GM19468 (cell line): ENCODE measurements around the gene CDH5.

Source experiments
- ATAC-seq: cut with Tn5 transposase; IDR thresholded peaks from one replicate; pipeline ENCODE4 v1.9.1; 2021; ENCODE audit warnings: mild to moderate bottlenecking, moderate library complexity, moderate number of reproducible peaks; ENCODE audit not compliant: unreplicated experiment; ENCODE audit errors: extremely low read depth

Gene CDH5

DNA sequence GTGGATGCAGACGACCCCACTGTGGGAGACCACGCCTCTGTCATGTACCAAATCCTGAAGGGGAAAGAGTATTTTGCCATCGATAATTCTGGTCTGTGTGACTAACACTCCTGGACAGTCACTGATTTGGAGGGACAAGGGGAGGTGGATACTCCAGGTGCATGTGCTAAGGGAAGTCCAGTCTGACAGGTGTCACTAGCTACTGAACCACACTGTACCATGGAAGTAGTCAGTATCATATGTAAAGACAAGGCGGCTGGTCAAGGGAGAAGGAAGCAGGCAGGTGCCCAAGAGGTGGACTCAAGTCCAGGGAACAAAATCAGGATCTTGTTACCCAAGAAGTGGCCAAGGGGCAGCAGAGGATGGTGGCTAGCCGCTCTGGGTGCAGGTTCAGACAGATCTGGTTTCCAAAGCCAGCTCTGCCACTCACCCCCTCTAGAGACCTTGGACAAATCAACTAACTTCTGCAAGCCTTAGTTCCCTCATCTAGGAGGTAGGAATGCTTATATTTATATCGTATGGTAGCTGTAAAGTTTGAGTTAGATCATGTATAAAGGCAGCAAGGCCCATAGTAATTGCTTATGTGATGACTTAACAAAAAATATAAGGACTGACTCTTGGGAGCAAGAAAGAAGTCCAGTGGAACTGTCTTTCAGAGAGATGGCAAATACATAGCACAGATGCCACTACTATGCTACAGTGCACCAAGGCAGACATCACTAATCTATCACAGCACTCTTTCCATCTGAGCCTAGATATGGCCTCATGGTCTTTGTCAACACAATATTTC is 22.1 kb downstream of the CDH5 start:
- ATAC-seq, result no peak

DNA sequence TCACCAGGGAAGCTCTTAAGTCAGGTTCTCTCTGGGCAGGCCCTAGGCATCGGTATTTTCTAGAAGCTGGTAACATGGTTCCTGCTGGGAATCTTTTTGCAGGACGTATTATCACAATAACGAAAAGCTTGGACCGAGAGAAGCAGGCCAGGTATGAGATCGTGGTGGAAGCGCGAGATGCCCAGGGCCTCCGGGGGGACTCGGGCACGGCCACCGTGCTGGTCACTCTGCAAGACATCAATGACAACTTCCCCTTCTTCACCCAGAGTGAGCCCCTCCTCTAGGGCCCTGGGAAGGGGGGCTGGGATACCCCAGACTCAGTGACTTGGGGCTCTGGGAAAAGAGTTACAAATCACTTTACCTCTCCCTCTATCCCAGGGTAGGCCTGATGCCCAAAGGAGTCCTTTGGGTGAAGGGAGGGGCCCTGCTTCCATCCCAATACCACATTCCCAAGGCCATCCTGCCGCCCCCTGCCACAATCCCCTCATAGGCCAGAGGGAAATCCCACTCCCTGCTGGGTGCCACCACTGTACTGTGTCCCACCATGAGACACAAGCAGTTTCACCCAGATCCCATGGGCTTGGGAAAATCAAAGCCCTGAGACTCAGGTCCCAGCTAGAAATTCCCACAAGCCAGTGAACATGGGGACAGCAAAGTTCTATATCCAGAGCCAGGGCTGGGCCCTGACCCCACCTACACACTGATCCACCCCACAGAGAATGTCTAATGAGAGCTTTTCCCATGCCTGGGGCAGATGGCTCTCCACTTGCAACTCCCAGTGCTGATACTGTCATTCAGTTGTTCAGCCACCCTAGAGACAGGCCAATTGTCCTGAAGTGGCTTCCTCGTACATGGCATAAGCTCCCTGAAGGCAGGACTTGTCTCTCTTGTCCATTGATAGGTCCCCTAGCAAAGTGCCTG is 23.0 kb downstream of the CDH5 start:
- no peak for ATAC-seq

DNA sequence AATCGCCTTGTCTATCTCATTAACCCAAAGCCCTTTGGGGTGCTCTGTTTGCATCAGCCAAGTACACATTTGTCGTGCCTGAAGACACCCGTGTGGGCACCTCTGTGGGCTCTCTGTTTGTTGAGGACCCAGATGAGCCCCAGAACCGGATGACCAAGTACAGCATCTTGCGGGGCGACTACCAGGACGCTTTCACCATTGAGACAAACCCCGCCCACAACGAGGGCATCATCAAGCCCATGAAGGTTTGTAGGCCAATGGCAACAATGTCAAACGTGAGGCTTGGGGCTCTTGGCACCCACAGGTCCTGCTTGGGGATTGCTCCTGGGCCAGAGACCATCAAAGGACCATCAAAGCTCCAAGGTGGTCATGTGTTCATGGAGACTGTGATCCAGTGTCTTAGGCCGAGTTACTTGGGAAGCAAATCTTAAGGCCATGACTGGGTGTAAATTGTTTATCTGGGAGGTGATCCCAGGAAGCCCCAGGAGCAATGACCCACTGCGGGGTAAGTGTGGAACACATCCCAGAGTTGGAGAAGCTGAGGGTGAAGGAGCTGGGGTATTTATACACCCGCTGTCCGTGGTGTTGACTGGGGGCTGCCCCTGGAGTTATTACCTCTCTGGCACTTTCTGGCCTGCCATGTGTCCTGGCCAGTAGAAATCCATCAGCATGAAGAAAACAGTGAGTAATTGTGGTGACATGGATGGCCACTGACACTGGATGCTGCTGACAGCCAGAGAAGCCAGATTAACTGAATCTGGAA is 24.0 kb downstream of the CDH5 start:
- ATAC-seq, result no peak

DNA sequence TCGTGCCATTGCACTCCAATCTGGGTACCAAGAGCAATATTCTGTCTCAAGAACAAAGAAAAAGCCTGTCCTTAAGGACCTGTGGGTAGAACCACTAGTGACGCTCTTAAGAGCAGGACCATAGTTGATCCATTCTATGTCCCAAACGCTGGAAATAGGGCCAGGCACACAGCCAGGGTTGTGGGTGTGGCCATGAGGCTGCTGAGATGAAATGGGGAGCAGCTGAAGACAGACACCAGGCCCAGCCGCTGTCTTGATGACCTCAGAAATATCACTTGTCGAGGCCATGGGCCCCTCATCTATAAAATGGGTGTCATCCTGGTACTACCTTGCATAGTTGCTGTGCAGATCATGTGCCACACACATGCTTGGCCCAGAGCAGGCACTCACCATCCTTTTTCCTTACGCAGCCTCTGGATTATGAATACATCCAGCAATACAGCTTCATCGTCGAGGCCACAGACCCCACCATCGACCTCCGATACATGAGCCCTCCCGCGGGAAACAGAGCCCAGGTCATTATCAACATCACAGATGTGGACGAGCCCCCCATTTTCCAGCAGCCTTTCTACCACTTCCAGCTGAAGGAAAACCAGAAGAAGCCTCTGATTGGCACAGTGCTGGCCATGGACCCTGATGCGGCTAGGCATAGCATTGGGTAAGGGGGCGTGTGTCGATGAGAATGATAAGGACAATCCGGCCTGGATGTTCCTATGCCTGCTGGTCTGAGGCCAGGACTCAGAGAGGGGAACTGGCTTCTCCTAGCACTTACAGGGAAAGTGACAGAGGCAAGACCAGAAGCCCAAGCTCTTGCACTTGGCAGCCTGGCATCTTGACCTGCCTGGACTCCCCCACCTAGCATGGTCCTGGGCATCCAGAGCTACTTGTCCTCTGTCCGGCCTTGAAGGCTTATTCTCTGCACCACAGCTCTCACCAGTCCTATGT is 25.5 kb downstream of the CDH5 start:
- no peak for ATAC-seq

DNA sequence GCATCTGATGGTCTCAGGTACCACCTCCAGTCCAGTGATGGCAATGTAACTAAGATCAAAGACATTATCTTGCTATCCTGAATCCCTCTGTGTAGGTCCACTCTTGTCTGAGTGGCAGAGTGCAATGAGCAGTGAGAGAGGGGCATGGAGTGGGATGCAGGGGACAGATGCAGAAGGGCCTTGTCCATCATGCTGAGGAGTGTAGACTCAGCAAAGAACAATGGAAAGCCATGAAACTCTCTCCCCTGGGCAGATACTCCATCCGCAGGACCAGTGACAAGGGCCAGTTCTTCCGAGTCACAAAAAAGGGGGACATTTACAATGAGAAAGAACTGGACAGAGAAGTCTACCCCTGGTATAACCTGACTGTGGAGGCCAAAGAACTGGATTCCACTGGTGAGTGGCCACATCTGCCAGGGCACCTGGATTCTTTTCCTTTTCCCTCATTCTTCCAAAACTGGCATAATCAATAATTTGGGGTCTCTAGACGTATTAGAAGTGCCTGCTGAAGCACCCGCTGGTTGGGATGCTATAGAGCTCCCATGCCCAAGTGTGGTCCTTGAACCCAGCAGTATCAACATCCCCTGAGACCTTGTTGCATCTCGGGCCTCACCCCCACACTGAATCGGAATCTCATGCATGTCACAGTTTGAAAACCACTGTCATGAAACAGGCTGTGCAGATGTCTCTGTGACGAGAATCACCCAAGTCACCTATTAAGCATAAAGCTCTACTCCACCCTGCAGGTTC is 29.5 kb downstream of the CDH5 start:
- no peak for ATAC-seq

DNA sequence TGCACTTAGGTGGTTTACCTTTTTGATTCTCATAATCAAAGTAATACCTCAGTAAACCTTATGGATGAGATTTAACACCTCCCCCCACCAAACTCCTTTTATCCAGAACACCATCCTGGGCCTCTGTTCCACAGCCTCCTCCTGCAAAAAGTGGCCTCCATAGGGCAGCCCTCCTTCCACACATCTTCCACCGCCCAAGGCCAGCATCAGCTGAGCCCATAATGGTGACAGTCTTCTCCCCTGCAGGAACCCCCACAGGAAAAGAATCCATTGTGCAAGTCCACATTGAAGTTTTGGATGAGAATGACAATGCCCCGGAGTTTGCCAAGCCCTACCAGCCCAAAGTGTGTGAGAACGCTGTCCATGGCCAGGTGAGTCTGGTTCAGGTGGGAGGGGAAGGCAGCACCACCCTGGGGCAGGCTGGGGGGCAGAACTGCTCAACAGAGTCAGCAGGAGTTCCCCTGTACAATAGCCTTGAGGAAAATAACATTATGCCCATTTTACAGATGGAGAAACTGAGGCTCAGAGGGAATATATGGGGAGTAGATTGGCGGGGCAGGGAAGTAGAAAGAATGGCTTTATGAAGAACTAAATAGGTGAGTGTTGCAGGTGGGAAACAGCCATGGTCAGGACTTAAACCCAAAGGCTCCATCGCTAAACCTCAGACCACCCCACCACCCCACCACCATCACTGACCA is 31.4 kb downstream of the CDH5 start:
- no peak for ATAC-seq

DNA sequence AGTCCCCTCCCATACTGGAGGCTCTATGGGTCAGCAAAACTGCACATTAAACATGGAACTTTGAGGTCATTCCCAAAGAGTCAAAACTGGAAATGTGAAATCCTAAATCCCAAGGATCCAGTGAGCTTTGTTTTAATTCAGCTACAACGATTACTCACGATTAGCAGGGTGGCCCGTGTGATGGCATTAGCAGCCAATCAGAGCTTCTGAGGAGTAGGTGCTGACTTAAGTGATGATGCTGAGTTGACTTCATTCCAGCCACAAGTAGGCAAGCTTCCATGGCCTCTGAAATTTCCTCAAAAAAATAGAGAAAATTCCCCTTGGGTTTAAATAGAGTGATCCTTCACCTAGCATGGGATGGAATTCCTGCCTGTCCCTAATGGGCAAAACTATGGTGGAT is 32.5 kb downstream of the CDH5 start:
- no peak for ATAC-seq

DNA sequence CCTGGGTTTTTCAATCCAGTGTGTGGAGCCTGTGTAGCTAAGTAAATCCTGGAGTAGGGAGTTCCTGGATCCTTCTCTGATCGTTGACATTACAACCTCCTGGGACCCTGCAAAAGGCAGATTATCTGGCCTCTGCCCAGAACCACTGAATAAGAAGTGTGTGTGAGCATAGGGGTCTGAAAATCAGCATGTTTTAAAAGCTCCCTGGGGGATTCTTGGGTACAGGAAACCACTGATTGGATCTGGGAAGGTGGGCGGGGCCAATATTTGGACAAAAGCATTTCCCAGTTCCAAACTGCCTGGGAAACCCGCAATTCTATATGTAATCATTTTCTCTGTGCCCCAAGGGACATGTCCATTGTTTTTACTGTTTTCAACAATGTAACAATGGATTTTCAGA is 33.4 kb downstream of the CDH5 start:
- no peak for ATAC-seq

DNA sequence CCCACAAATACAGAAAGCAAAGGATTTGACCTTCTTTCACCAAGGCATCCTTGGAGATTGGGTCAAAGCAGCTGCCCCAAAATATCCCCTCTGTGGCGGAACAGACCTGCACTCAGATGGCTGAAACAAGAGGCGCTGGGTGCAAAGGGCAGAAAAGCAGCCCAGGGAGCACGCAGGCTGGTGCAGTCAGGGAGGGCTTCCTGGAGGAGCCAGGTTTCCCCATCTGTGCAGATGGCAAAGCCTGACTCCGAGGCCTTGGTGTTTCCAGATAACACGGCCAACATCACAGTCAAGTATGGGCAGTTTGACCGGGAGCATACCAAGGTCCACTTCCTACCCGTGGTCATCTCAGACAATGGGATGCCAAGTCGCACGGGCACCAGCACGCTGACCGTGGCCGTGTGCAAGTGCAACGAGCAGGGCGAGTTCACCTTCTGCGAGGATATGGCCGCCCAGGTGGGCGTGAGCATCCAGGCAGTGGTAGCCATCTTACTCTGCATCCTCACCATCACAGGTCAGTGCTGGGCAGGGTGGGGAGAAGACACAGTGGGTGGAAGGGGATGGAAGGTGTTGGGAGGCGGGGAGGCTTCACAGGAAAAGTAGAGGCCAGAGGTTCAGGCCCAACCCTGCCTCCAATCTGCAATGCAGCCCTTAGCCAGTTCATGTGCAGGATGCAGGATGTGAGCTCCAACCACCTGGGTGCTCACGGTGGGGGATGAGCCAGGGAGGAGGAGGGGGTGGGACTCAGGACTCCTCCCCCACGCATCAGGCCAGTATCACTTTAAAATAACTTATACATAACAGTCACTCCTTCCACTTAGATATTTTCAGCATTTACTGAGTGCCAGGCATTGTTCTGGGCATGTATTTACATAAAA is 34.3 kb downstream of the CDH5 start:
- ATAC-seq, result no peak

DNA sequence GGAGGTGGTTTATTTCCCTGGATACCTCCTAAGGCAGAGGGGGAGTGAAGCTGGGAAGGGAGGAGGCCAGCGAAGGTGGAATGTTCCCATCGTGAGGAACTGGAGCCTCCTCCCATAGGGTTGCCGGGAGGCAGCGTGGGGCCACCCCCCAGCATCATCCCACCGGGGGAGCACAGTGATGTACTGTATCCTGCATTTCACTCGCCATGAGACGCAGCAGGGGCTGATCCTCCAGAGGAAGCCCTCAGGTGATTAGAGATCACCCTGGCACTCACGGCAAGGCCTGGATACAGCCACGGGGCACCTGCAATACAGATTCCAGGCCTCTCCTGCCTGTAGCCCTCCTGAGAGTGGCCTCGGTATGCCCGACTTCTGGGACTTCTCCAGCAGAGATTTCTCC is 35.1 kb downstream of the CDH5 start:
- no peak for ATAC-seq

DNA sequence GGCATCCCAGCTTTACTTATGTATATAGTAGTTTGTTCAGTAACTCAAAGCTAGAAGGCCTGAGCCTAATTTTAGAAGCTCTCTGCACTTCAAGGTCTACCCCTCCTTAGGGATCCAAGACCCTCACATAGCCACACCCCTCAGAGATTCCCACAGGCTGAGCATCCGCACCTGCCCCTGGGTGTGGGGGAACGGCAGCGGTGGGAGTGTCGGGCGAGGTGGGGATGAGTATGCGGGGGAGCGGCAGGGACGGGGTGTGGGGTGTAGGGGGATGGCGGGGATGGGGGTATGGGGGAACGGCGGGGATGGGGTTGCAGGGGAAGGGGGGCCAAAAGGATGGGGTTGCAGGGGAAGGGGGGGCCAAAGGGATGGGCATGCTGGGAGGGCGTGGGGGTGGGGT is 35.7 kb downstream of the CDH5 start:
- no peak for ATAC-seq

DNA sequence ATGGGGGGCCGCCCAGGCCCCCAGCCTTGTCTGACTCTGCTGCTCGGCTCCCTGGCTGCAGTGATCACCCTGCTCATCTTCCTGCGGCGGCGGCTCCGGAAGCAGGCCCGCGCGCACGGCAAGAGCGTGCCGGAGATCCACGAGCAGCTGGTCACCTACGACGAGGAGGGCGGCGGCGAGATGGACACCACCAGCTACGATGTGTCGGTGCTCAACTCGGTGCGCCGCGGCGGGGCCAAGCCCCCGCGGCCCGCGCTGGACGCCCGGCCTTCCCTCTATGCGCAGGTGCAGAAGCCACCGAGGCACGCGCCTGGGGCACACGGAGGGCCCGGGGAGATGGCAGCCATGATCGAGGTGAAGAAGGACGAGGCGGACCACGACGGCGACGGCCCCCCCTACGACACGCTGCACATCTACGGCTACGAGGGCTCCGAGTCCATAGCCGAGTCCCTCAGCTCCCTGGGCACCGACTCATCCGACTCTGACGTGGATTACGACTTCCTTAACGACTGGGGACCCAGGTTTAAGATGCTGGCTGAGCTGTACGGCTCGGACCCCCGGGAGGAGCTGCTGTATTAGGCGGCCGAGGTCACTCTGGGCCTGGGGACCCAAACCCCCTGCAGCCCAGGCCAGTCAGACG is 36.2 kb downstream of the CDH5 start:
- no peak for ATAC-seq

DNA sequence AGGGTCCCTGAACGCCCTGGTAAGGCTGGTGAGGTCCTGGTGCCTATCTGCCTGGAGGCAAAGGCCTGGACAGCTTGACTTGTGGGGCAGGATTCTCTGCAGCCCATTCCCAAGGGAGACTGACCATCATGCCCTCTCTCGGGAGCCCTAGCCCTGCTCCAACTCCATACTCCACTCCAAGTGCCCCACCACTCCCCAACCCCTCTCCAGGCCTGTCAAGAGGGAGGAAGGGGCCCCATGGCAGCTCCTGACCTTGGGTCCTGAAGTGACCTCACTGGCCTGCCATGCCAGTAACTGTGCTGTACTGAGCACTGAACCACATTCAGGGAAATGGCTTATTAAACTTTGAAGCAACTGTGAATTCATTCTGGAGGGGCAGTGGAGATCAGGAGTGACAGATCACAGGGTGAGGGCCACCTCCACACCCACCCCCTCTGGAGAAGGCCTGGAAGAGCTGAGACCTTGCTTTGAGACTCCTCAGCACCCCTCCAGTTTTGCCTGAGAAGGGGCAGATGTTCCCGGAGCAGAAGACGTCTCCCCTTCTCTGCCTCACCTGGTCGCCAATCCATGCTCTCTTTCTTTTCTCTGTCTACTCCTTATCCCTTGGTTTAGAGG is 37.1 kb downstream of the CDH5 start:
- no peak for ATAC-seq

DNA sequence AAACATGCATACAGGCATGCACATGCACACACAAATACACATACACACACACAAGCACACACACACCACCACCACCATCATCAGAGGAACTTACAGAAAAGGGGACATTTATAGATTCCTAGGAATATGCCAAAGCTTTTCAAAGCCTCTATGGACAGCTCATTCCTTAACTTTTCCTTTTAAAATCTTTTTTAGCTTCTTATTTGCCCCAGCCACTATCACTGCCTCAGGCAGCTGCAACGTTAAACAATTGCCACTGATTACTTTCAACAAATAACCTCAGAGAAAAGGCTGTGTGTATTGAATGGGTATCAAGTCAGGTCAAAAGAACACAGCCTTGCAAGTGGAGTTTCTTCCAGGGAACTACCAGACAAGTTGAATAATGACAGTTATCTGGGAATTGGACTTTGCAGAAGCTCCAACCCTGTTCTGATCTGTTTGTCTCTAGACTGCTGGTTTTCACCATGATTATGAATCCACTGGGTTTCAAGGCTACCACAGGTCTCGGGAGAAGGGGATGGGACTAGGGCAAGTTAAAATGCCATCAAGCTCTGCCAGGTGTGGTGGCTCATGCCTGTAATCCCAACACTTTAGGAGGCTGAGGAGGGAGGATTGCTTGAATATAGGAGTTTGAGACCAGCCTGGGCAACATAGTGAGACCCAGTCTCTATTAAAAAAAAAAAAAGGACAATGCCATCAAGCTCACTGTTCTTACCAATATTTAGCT is 38.7 kb downstream of the CDH5 start:
- no peak for ATAC-seq

DNA sequence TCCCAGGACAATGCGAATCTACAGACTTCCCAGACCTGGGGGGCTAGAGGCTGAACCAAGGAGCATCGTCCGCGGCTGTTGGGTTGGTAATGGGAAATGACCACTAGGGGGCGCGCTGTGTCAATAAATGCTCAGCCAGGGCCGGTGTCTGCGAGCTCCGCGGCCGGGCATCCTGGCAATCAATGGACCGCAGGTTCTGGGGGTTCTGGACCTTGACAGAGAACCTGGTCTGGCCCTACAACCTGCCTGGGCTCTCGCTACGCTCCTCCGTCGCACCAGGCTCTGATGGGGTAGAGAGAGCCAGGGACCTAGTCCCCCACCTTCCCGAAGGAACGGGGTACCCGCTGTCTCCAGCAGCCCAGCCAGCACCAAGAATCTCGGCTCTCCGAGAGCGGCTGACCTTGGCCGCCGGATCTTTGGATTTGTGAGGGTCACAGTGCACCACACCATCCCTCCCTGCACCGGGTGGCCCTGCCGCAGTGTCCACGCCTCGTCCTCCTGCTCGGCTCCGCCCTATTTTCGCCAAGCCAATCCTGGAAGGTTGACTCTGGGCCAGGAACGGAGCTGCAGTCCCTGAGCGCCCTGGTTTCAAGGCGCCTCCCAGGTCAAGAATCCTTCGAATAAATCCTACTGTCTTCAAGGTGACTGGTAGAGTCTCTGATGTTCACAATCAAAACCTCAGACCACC is 40.2 kb downstream of the CDH5 start:
- no peak for ATAC-seq
